WTC11 (cell line): ENCODE results near the gene ARL15.

Experiments
- ETV6 ChIP-seq: sonication (generic); formaldehyde crosslinking; IDR thresholded peaks from 2 replicates; pipeline ENCODE4 v1.8.1; 2022; ENCODE audit warnings: mild to moderate bottlenecking, missing genetic modification reagents
- FOXJ3 ChIP-seq: sonication (generic); formaldehyde crosslinking; IDR thresholded peaks from 2 replicates; pipeline ENCODE4 v1.9.0; 2021; ENCODE audit warnings: missing genetic modification reagents, mild to moderate bottlenecking, borderline replicate concordance
- NR2C2 ChIP-seq: sonication (generic); formaldehyde crosslinking; IDR thresholded peaks from 2 replicates; pipeline ENCODE4 v1.8.0; 2022; ENCODE audit warnings: mild to moderate bottlenecking, missing genetic modification reagents
- TEAD4 ChIP-seq: sonication (generic); formaldehyde crosslinking; IDR thresholded peaks from 2 replicates; pipeline ENCODE4 v1.8.0; 2022; ENCODE audit warnings: mild to moderate bottlenecking, missing genetic modification reagents
- ZNF138 ChIP-seq: sonication (generic); formaldehyde crosslinking; conservative IDR thresholded peaks from 2 replicates; pipeline ENCODE4 v1.8.1; 2022; ENCODE audit warnings: mild to moderate bottlenecking, moderate library complexity, missing genetic modification reagents
- ZNF263 ChIP-seq: sonication (generic); formaldehyde crosslinking; IDR thresholded peaks from 2 replicates; pipeline ENCODE4 v1.8.1; 2022; ENCODE audit warnings: low read depth, mild to moderate bottlenecking, moderate library complexity, missing genetic modification reagents
- ZNF423 ChIP-seq: fragments of 250-450 bp; sonication (Bioruptor Pico); IDR thresholded peaks from 2 replicates; pipeline ENCODE4 v2.1.2; 2022; ENCODE audit warnings: mild to moderate bottlenecking, moderate library complexity
- TF ChIP-seq, protein P1 (sequence below): fragments of 200-600 bp; IDR thresholded peaks from 2 replicates; pipeline ENCODE4 v1.8.0; 2022; ENCODE audit warnings: antibody characterized with exemption
- TF ChIP-seq, protein P2 (sequence below): sonication (generic); formaldehyde crosslinking; IDR thresholded peaks from 2 replicates; pipeline ENCODE4 v1.8.0; 2023; ENCODE audit warnings: mild to moderate bottlenecking, missing genetic modification reagents
- TF ChIP-seq, protein P3 (sequence below): sonication (generic); formaldehyde crosslinking; IDR thresholded peaks from 2 replicates; pipeline ENCODE4 v1.8.1; 2023; ENCODE audit warnings: mild to moderate bottlenecking, missing genetic modification reagents, moderate library complexity
- TF ChIP-seq, protein P4 (sequence below): sonication (generic); formaldehyde crosslinking; IDR thresholded peaks from 2 replicates; pipeline ENCODE4 v1.8.1; 2023; ENCODE audit warnings: mild to moderate bottlenecking, missing genetic modification reagents, moderate library complexity
- TF ChIP-seq, protein P5 (sequence below): sonication (generic); formaldehyde crosslinking; IDR thresholded peaks from 2 replicates; pipeline ENCODE4 v1.8.0; 2022; ENCODE audit warnings: missing genetic modification reagents
- TF ChIP-seq, protein P6 (sequence below): sonication (generic); formaldehyde crosslinking; conservative IDR thresholded peaks from 2 replicates; pipeline ENCODE4 v1.8.1; 2022; ENCODE audit warnings: mild to moderate bottlenecking, missing genetic modification reagents
- TF ChIP-seq, protein P7 (sequence below): sonication (generic); formaldehyde crosslinking; IDR thresholded peaks from 2 replicates; pipeline ENCODE4 v1.8.1; 2023; ENCODE audit warnings: mild to moderate bottlenecking, moderate library complexity, missing genetic modification reagents

DNA sequence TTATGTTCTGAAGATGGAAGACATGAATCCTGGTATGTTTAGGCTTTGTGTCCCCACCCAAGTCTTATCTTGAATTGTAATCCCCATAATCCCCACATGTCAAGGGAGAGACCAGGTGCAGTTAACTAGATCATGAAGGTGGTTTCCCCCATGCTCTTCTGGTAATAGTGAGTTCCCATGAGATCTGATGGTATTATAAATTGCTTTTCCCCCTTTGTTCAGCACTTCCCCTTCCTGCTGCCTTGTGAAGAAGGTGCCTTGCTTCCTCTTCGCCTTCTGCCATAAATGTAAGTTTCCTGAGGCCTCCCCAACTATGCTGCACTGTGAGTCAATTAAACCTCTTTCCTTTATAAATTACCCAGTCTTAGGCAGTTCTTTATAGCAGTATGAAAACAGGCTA, 229.0 kb downstream of the ARL15 start:
- TF ChIP-seq, protein P1, sequence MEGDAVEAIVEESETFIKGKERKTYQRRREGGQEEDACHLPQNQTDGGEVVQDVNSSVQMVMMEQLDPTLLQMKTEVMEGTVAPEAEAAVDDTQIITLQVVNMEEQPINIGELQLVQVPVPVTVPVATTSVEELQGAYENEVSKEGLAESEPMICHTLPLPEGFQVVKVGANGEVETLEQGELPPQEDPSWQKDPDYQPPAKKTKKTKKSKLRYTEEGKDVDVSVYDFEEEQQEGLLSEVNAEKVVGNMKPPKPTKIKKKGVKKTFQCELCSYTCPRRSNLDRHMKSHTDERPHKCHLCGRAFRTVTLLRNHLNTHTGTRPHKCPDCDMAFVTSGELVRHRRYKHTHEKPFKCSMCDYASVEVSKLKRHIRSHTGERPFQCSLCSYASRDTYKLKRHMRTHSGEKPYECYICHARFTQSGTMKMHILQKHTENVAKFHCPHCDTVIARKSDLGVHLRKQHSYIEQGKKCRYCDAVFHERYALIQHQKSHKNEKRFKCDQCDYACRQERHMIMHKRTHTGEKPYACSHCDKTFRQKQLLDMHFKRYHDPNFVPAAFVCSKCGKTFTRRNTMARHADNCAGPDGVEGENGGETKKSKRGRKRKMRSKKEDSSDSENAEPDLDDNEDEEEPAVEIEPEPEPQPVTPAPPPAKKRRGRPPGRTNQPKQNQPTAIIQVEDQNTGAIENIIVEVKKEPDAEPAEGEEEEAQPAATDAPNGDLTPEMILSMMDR, result no peak
- TF ChIP-seq, protein P2, sequence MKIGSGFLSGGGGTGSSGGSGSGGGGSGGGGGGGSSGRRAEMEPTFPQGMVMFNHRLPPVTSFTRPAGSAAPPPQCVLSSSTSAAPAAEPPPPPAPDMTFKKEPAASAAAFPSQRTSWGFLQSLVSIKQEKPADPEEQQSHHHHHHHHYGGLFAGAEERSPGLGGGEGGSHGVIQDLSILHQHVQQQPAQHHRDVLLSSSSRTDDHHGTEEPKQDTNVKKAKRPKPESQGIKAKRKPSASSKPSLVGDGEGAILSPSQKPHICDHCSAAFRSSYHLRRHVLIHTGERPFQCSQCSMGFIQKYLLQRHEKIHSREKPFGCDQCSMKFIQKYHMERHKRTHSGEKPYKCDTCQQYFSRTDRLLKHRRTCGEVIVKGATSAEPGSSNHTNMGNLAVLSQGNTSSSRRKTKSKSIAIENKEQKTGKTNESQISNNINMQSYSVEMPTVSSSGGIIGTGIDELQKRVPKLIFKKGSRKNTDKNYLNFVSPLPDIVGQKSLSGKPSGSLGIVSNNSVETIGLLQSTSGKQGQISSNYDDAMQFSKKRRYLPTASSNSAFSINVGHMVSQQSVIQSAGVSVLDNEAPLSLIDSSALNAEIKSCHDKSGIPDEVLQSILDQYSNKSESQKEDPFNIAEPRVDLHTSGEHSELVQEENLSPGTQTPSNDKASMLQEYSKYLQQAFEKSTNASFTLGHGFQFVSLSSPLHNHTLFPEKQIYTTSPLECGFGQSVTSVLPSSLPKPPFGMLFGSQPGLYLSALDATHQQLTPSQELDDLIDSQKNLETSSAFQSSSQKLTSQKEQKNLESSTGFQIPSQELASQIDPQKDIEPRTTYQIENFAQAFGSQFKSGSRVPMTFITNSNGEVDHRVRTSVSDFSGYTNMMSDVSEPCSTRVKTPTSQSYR (CRISPR knock-in tag), result no peak
- no peak for TF ChIP-seq ZNF138 (CRISPR knock-in tag)
- TF ChIP-seq, protein P3, sequence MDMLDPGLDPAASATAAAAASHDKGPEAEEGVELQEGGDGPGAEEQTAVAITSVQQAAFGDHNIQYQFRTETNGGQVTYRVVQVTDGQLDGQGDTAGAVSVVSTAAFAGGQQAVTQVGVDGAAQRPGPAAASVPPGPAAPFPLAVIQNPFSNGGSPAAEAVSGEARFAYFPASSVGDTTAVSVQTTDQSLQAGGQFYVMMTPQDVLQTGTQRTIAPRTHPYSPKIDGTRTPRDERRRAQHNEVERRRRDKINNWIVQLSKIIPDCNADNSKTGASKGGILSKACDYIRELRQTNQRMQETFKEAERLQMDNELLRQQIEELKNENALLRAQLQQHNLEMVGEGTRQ (CRISPR knock-in tag), result no peak
- no peak for TF ChIP-seq ZNF423 (CRISPR knock-in tag)
- no peak for TF ChIP-seq NR2C2 (CRISPR knock-in tag)
- no peak for TF ChIP-seq ZNF263
- TF ChIP-seq FOXJ3 (CRISPR knock-in tag), result no peak
- TF ChIP-seq, protein P4, sequence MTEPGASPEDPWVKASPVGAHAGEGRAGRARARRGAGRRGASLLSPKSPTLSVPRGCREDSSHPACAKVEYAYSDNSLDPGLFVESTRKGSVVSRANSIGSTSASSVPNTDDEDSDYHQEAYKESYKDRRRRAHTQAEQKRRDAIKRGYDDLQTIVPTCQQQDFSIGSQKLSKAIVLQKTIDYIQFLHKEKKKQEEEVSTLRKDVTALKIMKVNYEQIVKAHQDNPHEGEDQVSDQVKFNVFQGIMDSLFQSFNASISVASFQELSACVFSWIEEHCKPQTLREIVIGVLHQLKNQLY (CRISPR knock-in tag), result no peak
- TF ChIP-seq, protein P5, sequence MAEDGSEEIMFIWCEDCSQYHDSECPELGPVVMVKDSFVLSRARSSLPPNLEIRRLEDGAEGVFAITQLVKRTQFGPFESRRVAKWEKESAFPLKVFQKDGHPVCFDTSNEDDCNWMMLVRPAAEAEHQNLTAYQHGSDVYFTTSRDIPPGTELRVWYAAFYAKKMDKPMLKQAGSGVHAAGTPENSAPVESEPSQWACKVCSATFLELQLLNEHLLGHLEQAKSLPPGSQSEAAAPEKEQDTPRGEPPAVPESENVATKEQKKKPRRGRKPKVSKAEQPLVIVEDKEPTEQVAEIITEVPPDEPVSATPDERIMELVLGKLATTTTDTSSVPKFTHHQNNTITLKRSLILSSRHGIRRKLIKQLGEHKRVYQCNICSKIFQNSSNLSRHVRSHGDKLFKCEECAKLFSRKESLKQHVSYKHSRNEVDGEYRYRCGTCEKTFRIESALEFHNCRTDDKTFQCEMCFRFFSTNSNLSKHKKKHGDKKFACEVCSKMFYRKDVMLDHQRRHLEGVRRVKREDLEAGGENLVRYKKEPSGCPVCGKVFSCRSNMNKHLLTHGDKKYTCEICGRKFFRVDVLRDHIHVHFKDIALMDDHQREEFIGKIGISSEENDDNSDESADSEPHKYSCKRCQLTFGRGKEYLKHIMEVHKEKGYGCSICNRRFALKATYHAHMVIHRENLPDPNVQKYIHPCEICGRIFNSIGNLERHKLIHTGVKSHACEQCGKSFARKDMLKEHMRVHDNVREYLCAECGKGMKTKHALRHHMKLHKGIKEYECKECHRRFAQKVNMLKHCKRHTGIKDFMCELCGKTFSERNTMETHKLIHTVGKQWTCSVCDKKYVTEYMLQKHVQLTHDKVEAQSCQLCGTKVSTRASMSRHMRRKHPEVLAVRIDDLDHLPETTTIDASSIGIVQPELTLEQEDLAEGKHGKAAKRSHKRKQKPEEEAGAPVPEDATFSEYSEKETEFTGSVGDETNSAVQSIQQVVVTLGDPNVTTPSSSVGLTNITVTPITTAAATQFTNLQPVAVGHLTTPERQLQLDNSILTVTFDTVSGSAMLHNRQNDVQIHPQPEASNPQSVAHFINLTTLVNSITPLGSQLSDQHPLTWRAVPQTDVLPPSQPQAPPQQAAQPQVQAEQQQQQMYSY (CRISPR knock-in tag), result no peak
- TF ChIP-seq, protein P6, sequence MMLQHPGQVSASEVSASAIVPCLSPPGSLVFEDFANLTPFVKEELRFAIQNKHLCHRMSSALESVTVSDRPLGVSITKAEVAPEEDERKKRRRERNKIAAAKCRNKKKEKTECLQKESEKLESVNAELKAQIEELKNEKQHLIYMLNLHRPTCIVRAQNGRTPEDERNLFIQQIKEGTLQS (CRISPR knock-in tag), result no peak
- TF ChIP-seq, protein P7, sequence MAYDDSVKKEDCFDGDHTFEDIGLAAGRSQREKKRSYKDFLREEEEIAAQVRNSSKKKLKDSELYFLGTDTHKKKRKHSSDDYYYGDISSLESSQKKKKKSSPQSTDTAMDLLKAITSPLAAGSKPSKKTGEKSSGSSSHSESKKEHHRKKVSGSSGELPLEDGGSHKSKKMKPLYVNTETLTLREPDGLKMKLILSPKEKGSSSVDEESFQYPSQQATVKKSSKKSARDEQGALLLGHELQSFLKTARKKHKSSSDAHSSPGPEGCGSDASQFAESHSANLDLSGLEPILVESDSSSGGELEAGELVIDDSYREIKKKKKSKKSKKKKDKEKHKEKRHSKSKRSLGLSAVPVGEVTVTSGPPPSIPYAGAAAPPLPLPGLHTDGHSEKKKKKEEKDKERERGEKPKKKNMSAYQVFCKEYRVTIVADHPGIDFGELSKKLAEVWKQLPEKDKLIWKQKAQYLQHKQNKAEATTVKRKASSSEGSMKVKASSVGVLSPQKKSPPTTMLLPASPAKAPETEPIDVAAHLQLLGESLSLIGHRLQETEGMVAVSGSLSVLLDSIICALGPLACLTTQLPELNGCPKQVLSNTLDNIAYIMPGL (CRISPR knock-in tag), result no peak
- no peak for TF ChIP-seq TEAD4 (CRISPR knock-in tag)
- no peak for TF ChIP-seq ETV6 (CRISPR knock-in tag)
